Keratinocyte (primary cell): Measurements from ENCODE around the gene GALNT7. TPM values are rescaled to one million over a fixed set of nuclear protein-coding genes. Genes with fewer than 3 reads are reported as not detected.

Experiments used
- DNase-seq: peaks from one replicate; pipeline ENCODE4 v3.0.0-alpha.2; 2011; ENCODE audit warnings: low read depth, missing footprints, low spot score
- FAIRE-seq: peaks from 2 replicates; lab custom pipeline; 2011; peaks lifted over from hg19 to GRCh38; lab: Jason Lieb, UNC
- H2AFZ ChIP-seq: 2 replicates; pipeline ENCODE4 v1.6.0; 2012; ENCODE audit warnings: low read length, control low read depth, inconsistent platforms; ENCODE audit not compliant: control insufficient read depth
- H3K27ac ChIP-seq: 2 replicates; pipeline ENCODE4 v1.5.1; 2011; ENCODE audit warnings: low read length; ENCODE audit not compliant: control insufficient read depth, insufficient read depth
- H3K27me3 ChIP-seq: 3 replicates; pipeline ENCODE4 v1.6.0; 2011; ENCODE audit warnings: low read length; ENCODE audit not compliant: control insufficient read depth, insufficient read depth; ENCODE audit errors: extremely low read depth
- H3K36me3 ChIP-seq, 2 experiments: 2 replicates in 1 of 2; 3 replicates in 1 of 2; pipeline ENCODE4 v1.5.1; 2011; ENCODE audit warnings: low read length in 2 of 2, mild to moderate bottlenecking in 1 of 2; ENCODE audit not compliant: control insufficient read depth in 2 of 2, insufficient read depth in 2 of 2; ENCODE audit errors: extremely low read depth in 1 of 2
- H3K4me1 ChIP-seq: 3 replicates; pipeline ENCODE4 v1.5.1; 2011; ENCODE audit warnings: low read length; ENCODE audit not compliant: control insufficient read depth, insufficient read depth; ENCODE audit errors: extremely low read depth
- H3K4me2 ChIP-seq: 3 replicates; pipeline ENCODE4 v1.6.0; 2011; ENCODE audit warnings: low read depth, low read length; ENCODE audit not compliant: control insufficient read depth, insufficient read depth; ENCODE audit errors: extremely low read depth
- H3K4me3 ChIP-seq, 3 experiments: fragments of 200-600 bp in 1 of 3; sonication (generic) in 1 of 3; 2 replicates in 2 of 3; 3 replicates in 1 of 3; pipeline ENCODE4 v1.5.1; 2011 to 2016; ENCODE audit warnings: low read length in 3 of 3, mild to moderate bottlenecking in 3 of 3, control low read depth in 2 of 3, inconsistent platforms in 1 of 3, low read depth in 1 of 3, mixed read lengths in 1 of 3, mixed run types in 1 of 3, moderate library complexity in 1 of 3; ENCODE audit not compliant: control insufficient read depth in 2 of 3, insufficient read depth in 2 of 3; ENCODE audit errors: extremely low read depth in 1 of 3
- H3K79me2 ChIP-seq: 2 replicates; pipeline ENCODE4 v1.6.0; 2012; ENCODE audit warnings: low read length; ENCODE audit not compliant: control insufficient read depth, insufficient read depth
- H3K9ac ChIP-seq: 3 replicates; pipeline ENCODE4 v1.6.0; 2011; ENCODE audit warnings: low read length; ENCODE audit not compliant: control insufficient read depth, insufficient read depth; ENCODE audit errors: extremely low read depth
- H3K9me1 ChIP-seq: 3 replicates; pipeline ENCODE4 v1.6.0; 2011; ENCODE audit warnings: low read length; ENCODE audit not compliant: control insufficient read depth, insufficient read depth; ENCODE audit errors: extremely low read depth
- H3K9me3 ChIP-seq: 2 replicates; pipeline ENCODE4 v1.5.1; 2012; ENCODE audit warnings: low read depth, low read length; ENCODE audit not compliant: control insufficient read depth
- H4K20me1 ChIP-seq: 3 replicates; pipeline ENCODE4 v1.6.0; 2011; ENCODE audit warnings: low read length; ENCODE audit not compliant: control insufficient read depth, insufficient read depth; ENCODE audit errors: extremely low read depth
- CTCF ChIP-seq, 3 experiments: IDR thresholded peaks in 1 of 3; conservative IDR thresholded peaks in 1 of 3; optimal IDR thresholded peaks in 1 of 3; 2 replicates in 2 of 3; 3 replicates in 1 of 3; pipeline versions ENCODE3 to v1.5.1; 2011; ENCODE audit warnings: low read length in 3 of 3, mild to moderate bottlenecking in 3 of 3, moderate library complexity in 2 of 3, control low read depth in 1 of 3, inconsistent platforms in 1 of 3; ENCODE audit not compliant: insufficient read depth in 2 of 3; ENCODE audit errors: extremely low read depth in 1 of 3
- EZH2 ChIP-seq: IDR thresholded peaks from one replicate; pipeline ENCODE4 v1.6.1; 2012; ENCODE audit warnings: inconsistent platforms, mild to moderate bottlenecking, low read length, moderate library complexity
- dilution Hi-C: fragments of 300-500 bp; cut with MboI; formaldehyde crosslinking; loops from one replicate; pipeline ENCODE4 v1.7.0; 2020; ENCODE audit warnings: low sequenced_read_pairs; ENCODE audit not compliant: extremely low pct_ligation_motif_present
- polyA plus RNA-seq, 5 experiments: library from polyadenylated mRNA; depleted of rRNA in 3 of 5; stranded (reverse) in 3 of 5; stranded (forward) in 1 of 5; unstranded in 1 of 5; fragments of >200 nt; gene quantifications; 1 replicate in 1 of 5; 2 replicates in 3 of 5; 3 replicates in 1 of 5; pipeline versions ENCODE4 v1.2.1 to v1.2.3, GENCODE V29; 2011 to 2012; ENCODE audit warnings: missing spikeins in 2 of 5, low read depth in 1 of 5, low replicate concordance in 1 of 5

Gene GALNT7
- polyA plus RNA-seq, 1 donor (not counting 4 experiments of a cell fraction or from before 2014, with no cell fraction given) = 28.8 TPM

GRCh38 chr4:173223743-173224142, 55.1 kb downstream of the GALNT7 start:
- no peak overlapping the region for H2AFZ ChIP-seq
- H3K9me3 ChIP-seq = no peaks in the 10 kb centered on the region
- H3K27me3 ChIP-seq = no peaks in the 10 kb centered on the region
- H3K4me3 ChIP-seq = no peak overlapping the region
- H3K4me2 ChIP-seq = no peak overlapping the region
- peaks cover 8% of the 10 kb centered on the region for H3K79me2 ChIP-seq
- H4K20me1 ChIP-seq = no peaks in the 10 kb centered on the region
- no peaks in the 10 kb centered on the region for H3K9me1 ChIP-seq
- H3K4me1 ChIP-seq = peaks cover 3% of the 10 kb centered on the region
- TF ChIP-seq EZH2 (no peak), CTCF (optimal IDR thresholded peaks at IDR 0.05 in 1 of 3, IDR thresholded peaks at IDR 0.05 in 1 of 3, conservative IDR thresholded peaks at IDR 0.05 in 1 of 3; ENCODE audit: extremely low read depth in 1 of 3, insufficient read depth in 2 of 3, low read length in 3 of 3) (no peak)
- FAIRE-seq (no peak), DNase-seq (no peak)
- no peak overlapping the region for H3K27ac ChIP-seq
- H3K36me3 ChIP-seq = no peaks in the 10 kb centered on the region
- H3K9ac ChIP-seq = no peak overlapping the region
- dilution Hi-C loops = no loop called here

- no peak overlapping the region for H3K4me3 ChIP-seq
- dilution Hi-C loops = no loop called here
These were observed 57.8 kb downstream of the GALNT7 start for GRCh38 chr4:173226401-173226888.

More at GRCh38 chr4:173226401-173226888, 57.8 kb downstream of the GALNT7 start:
- Histone ChIP-seq H3K4me1 (no peaks in the 10 kb centered on the region), H3K9me1 (no peaks in the 10 kb centered on the region), H3K9ac (no peak overlapping the region), H3K79me2 (peaks cover 5% of the 10 kb centered on the region), H3K27ac (no peak overlapping the region), H3K36me3 (no peaks in the 10 kb centered on the region), H3K4me2 (no peak overlapping the region), H4K20me1 (no peaks in the 10 kb centered on the region), H2AFZ (no peak overlapping the region), H3K9me3 (no peaks in the 10 kb centered on the region), H3K27me3 (no peaks in the 10 kb centered on the region)
- FAIRE-seq (no peak), DNase-seq (no peak)
- TF ChIP-seq CTCF (optimal IDR thresholded peaks at IDR 0.05 in 1 of 3, IDR thresholded peaks at IDR 0.05 in 1 of 3, conservative IDR thresholded peaks at IDR 0.05 in 1 of 3; ENCODE audit: extremely low read depth in 1 of 3, insufficient read depth in 2 of 3, low read length in 3 of 3) (no peak), EZH2 (no peak)
